ENCODE measurements around the gene ALPP.
A peak's percentile ranks its signal among the peaks of the same experiment; 100 is the strongest.
"Not testable (repeated sequence)": the region's sequence is repeated elsewhere in the genome, so short reads cannot be mapped to it uniquely, and the experiment has no call there.

Gene ALPP

GRCh38 chr2:232341061-232341738, 37.4 kb upstream of the ALPP start:
- DNase-seq, result no peak

GRCh38 chr2:232341739-232342126, 36.8 kb upstream of the ALPP start:
- no peak for DNase-seq

- no peak for DNase-seq
Measured at GRCh38 chr2:232342635-232343565, 35.7 kb upstream of the ALPP start.

GRCh38 chr2:232343821-232344220, 34.7 kb upstream of the ALPP start:
- DNase-seq, result no peak

GRCh38 chr2:232345251-232345650, 33.3 kb upstream of the ALPP start:
- no peak for DNase-seq

GRCh38 chr2:232347369-232347768, 31.2 kb upstream of the ALPP start:
- DNase-seq, result no peak

- no peak for DNase-seq
Measured at GRCh38 chr2:232348936-232349335, 29.6 kb upstream of the ALPP start.

GRCh38 chr2:232349546-232349945, 29.0 kb upstream of the ALPP start:
- DNase-seq, result no peak

- DNase-seq, result no peak
Measured at GRCh38 chr2:232349946-232350635, 28.5 kb upstream of the ALPP start.

- peak; percentile 22 for DNase-seq
Measured at GRCh38 chr2:232350804-232351685, 27.5 kb upstream of the ALPP start.

GRCh38 chr2:232351686-232352510, 26.7 kb upstream of the ALPP start:
- DNase-seq, result no peak

GRCh38 chr2:232352511-232353091, 25.9 kb upstream of the ALPP start:
- no peak for DNase-seq

GRCh38 chr2:232353096-232353495, 25.5 kb upstream of the ALPP start:
- DNase-seq, result no peak

GRCh38 chr2:232353660-232354059, 24.9 kb upstream of the ALPP start:
- no peak for DNase-seq

GRCh38 chr2:232354069-232354468, 24.5 kb upstream of the ALPP start:
- DNase-seq, result no peak

- DNase-seq, result no peak
Measured at GRCh38 chr2:232361646-232362045, 16.9 kb upstream of the ALPP start.

GRCh38 chr2:232362174-232362900, 16.2 kb upstream of the ALPP start:
- DNase-seq, result no peak

- DNase-seq, result not testable (repeated sequence)
Measured at GRCh38 chr2:232363064-232363783, 15.3 kb upstream of the ALPP start.

- no peak for DNase-seq
Measured at GRCh38 chr2:232363784-232364615, 14.6 kb upstream of the ALPP start.

Data from stimulated activated CD4-positive, alpha-beta T cell treated with anti-CD3 and anti-CD28 coated beads, Interleukin-15, amount 100 ng/mL, for 24 hours (primary cell).